GM18505 (cell line): ENCODE data around the gene MAPK6.
"Not testable (repeated sequence)": the region's sequence is repeated elsewhere in the genome, so short reads cannot be mapped to it uniquely, and the experiment has no call there.

ENCODE experiments used
- ATAC-seq: cut with Tn5 transposase; IDR thresholded peaks from one replicate; pipeline ENCODE4 v1.9.1; 2021; ENCODE audit not compliant: unreplicated experiment
- POLR2A ChIP-seq: IDR thresholded peaks from 4 replicates; pipeline ENCODE4 v1.6.1; 2011; ENCODE audit warnings: borderline replicate concordance; ENCODE audit not compliant: insufficient read depth, insufficient read length; ENCODE audit errors: extremely low read depth

MAPK6 gene

DNA sequence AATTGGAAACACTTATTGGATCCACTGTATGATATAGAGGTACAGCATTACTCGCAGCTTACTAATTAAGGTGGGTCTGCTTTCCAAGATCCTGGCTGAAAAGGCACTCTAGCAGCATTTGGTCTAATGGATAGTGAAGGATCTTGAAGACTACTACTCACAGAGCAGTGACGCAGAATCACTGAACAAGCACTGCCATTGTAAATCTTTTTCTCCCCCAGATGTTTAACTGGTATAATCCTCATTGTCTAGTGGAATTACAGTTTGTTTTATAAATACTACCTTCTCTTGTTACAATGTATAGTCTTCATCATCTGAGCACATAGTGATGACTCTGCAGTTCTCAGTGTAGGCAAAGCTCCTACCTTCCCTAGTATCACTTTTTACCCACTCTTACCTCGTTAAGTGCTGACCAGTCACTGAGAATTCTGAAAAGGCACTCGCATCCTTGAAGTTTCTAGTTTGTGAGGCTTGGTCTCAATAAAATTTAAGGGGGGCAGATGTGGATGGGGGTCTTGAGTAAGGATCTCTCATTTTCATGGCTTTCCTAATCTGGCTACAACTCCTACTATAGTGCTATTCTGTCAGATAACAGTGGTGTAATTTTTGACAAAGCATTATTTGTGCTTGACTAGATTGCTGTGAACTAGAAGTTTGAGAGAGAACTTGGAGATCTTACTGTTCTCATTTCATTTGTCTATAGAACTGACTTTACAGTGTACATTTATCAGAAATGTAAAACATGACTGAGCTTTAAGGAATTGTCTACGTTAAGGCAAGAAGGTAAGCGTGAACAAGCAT lies 23.2 kb downstream of the MAPK6 start:
- no peak for TF ChIP-seq POLR2A
- no peak for ATAC-seq

DNA sequence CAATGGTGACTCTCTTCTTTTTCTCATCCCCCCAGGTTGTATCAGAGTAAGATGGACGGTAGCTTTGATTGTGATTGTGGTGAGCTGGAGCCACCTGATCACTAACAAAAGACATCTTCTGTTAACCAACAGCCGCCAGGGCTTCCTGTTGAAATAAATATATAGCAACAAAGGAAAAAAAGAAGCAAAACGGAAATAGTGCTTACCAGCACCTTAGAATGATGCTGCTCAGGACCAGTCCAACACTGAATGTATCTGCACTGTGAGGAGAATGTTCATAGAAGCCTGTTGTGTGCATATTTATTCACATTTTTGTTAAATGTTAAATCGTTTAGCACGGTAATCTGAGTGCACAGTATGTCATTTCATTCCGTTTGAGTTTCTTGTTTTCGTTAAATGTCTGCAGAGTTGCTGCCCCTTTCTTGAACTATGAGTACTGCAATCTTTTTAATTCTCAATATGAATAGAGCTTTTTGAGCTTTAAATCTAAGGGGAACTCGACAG lies 26.8 kb downstream of the MAPK6 start:
- not testable (repeated sequence) for ATAC-seq

DNA sequence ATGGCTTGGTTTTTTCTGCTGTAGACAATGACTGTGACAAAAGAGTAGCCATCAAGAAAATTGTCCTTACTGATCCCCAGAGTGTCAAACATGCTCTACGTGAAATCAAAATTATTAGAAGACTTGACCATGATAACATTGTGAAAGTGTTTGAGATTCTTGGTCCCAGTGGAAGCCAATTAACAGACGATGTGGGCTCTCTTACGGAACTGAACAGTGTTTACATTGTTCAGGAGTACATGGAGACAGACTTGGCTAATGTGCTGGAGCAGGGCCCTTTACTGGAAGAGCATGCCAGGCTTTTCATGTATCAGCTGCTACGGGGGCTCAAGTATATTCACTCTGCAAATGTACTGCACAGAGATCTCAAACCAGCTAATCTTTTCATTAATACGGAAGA lies 27.5 kb downstream of the MAPK6 start:
- not testable (repeated sequence) for ATAC-seq

DNA sequence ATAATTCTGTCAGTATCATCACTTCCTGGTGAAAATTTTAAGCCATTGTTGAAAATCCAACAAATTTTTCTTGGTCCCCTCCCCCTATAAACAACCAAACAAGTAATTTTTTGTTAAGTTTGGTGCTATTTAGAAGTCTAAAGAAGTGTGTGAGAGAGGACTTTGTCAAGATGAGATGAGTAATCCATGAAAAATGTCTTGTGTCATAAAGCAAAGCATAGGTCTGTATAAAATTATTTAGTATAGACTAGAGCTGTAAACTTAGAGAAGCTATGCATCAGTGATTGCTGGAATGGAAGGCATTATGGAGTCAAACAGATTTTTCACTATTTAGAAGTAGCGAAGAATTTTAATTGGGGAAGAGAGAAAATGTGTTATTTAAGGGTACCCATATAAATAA lies 31.4 kb downstream of the MAPK6 start:
- ATAC-seq, result no peak
- no peak for TF ChIP-seq POLR2A

DNA sequence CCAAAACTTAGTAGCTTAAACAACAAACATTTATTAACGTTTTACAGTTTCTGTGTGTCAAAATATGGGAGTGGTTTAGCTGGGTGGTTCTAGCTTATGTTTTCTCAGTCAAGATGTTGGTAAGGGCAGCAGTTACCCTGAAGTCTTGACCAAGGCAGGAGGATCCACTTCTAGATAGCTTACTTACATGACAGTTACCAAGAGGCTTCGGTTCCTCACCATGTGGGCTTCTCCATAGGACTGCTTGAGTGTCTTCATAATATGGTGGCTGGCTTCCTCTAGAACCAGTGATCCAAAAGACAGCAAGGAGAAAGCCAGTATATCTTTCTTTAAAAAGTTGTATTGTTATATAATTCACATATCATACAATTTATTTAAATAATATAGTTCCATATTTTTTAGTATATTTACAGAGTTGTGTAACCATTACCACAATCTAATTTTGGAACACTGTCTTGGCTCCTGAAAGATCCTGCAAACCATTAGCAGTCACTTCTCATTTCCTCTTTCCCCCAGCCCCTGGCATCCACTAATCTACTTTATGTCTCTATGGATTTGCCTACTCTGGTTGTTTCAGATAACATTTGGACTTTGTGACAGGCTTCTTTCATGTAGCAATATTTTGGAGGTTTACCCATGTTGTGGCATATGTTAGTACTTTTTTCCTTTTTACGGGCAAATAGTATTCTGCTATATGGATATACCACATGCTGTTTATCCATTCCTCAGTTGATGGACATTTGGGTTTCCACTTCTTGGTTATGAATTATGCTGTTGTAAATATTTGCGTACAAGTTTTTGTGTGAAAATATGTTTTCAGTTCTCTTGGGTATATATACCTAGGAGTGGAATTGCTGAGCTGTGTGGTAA lies 33.3 kb downstream of the MAPK6 start:
- no peak for TF ChIP-seq POLR2A
- no peak for ATAC-seq

DNA sequence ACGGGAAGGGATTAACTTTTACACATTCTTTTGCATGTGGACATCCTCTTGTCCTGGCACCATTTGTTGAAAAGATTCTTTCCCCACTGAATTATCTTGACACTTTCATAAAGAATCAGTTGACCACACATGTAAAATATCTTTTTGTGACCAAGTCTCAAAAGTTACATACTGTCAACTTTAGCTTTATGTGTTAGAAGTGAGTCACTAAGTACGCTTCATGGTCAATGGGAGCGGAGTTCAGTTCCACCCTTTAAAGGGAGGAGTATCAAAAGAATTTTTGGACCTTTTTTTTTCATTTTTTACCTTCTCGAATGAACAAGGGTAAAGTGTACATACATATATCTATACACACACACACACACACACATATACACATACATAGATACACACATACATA lies 35.4 kb downstream of the MAPK6 start:
- TF ChIP-seq POLR2A, result no peak

DNA sequence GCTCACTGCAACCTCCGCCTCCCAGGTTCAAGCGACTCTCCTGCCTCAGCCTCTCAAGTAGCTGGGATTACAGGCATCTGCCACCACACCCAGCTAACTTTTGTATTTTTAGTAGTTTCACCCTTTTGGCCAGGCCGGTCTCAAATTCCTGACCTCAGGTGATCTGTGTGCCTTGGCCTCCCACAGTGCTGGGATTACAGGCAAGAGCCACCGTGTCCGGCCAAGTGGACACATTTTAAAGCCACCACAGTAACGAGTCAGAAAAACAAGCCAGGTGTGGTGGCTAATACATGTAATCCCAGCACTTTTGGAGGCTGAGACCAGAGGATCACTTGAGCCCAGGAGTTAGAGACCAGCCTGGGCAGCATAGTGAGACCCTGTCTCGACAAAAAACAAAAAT lies 35.8 kb downstream of the MAPK6 start:
- ATAC-seq, result not testable (repeated sequence)

More for the DNA sequence above, 35.4 kb downstream of the MAPK6 start:
- ATAC-seq, result no peak

DNA sequence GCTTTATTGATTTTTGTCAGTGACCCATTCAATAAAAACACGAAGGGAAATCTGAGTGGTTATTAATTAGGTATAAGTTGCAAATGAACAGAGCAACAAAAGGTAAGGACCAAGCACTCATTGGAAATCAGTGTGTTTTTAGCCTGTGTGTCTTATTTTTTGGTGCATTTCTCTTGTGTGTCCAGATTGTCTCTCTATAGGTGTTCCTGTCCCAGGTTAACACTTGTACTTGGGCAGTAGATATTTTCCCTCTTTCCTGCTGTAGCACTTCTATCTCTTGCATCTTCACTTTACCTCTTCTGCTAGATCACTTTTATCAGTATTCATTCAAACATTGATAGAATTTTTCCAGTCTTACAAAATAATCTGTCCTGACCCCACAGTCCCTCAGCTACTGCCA lies 37.0 kb downstream of the MAPK6 start:
- TF ChIP-seq POLR2A, result no peak
- no peak for ATAC-seq

DNA sequence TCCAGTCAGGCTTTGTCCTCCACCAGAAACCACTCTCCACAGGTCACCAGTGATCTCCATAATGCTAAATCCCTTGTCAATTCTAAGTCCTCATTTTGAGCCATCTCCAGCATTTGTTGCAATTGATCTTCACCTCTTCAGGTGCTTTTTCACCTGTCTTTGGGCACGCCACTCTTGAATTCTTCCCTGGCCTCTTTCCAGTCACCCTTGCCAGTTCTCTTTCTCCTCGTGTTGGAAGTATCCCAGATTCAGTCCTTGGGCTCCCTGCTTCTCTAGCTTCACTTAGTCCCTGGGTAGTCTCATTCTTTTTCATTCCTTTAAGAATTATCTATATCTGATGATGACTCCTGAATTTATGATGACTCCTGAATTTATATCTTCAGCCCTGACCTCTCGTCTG lies 37.5 kb downstream of the MAPK6 start:
- TF ChIP-seq POLR2A, result no peak
- no peak for ATAC-seq

DNA sequence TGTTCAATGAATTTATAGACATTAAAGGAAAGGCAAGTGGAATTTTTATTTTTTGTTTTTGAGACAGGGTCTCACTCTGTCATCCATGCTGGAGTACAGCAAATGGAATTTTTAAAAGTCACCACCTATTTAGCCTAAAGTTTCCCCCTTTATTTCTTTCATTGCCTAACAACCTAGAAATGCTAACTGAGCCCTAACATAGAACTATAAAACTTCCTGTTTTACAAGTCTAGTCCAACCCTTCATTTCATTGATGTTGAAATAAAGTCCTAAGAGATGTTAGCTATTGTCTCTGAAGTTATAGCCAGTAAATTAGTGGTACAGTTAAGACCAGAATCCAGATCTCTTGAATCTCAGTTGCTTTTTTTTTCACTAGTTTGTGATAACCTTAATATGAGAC lies 39.0 kb downstream of the MAPK6 start:
- ATAC-seq, result no peak
- TF ChIP-seq POLR2A, result no peak

DNA sequence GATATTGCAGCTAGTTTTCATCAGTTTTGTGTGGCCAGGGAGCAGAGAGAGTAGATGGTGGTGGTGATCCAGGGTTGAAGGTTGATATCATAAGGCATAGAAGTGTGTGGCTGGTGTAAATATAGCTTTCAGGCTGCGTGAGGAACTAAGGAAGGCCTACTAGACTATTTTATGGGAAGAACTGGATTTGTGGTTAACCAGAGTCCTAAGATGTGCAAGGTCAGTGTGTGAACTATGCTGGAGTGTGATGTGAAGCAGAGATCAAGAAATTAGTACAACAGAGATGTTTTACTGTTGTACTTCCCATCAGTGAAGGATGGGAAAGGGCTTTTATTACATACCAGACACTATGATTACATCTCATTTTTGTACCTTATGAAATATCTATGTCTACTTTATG lies 41.5 kb downstream of the MAPK6 start:
- no peak for ATAC-seq
- TF ChIP-seq POLR2A, result no peak

DNA sequence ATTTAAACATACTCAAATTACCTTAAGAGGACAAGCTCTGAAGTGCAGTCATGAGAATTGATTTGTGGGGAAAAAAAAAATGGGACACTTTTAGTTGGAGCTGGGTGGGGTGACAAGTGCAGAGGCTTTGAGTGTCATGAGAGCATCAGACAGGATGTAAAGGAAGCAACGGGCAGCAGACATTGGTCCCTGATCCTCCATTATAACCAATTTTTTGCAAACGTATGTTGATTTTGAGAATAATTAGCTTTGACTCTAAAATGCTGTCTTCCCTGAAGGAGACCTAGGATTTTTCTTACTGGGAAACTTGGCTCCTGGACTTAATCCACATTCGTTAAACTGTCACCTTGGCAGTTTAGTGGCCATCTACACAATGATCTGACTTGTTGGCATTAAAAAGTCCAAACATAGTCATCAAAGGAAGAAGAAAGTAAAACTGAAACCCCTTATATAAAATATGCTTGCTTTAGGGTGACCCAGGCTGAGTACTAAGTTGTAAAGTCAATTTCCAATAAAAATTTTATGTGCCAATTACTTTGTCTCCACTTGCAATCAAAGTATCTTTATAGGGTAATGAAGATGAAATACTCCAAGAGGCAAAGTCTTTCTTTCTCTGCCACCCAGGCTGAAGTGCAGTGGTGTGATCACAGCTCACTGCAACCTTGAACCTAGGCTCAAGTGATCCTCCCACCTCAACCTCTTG lies 48.0 kb downstream of the MAPK6 start:
- ATAC-seq, result no peak

DNA sequence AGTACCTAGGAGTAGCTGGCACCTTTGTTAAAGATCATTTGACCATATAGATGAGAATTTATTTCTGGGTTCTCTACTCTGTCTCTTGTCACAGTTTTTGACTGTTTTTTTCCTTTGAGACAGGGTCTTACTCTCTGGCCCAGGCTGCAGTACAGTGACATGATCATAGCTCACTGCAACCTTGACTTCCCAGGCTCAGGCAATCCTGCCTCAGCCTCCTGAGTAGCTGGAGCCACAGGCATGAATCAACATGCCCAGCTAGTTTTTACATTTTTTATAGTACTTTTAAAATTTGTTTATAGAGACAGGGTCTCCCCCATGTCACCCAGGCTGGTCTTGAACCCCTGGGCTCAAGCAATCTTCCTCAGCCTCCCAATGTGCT lies 48.5 kb downstream of the MAPK6 start:
- TF ChIP-seq POLR2A, result no peak
- ATAC-seq, result no peak

More for the DNA sequence above, 48.0 kb downstream of the MAPK6 start:
- TF ChIP-seq POLR2A, result no peak
